GM06990 (cell line): ENCODE results near the gene YTHDF1.

Source experiments
- DNase-seq: peaks from one replicate; pipeline ENCODE4 v3.0.0-alpha.2; 2011; ENCODE audit not compliant: insufficient read length; ENCODE audit errors: extremely low read depth
- H3K27me3 ChIP-seq: replicated peaks from 2 replicates; pipeline ENCODE4 v1.6.0; 2011; ENCODE audit warnings: low read length; ENCODE audit not compliant: control insufficient read depth, insufficient read depth
- H3K36me3 ChIP-seq: 2 replicates; pipeline ENCODE4 v1.5.1; 2011; ENCODE audit warnings: low read length; ENCODE audit not compliant: control insufficient read depth, insufficient read depth
- H3K4me3 ChIP-seq: replicated peaks from 2 replicates; pipeline ENCODE4 v1.5.1; 2011; ENCODE audit warnings: low read depth, mild to moderate bottlenecking, control low read depth, low read length
- CTCF ChIP-seq: IDR thresholded peaks from 2 replicates; pipeline ENCODE4 v1.5.1; 2011; ENCODE audit warnings: low read length, control low read depth, mild to moderate bottlenecking, inconsistent platforms; ENCODE audit not compliant: insufficient read depth, poor library complexity, severe bottlenecking

YTHDF1 gene

GRCh38 chr20:63167918-63168520 lies 47.9 kb downstream of the YTHDF1 start:
- TF ChIP-seq CTCF, result no peak
- Histone ChIP-seq H3K4me3 (no peak overlapping the region), H3K36me3 (no peaks in the 10 kb centered on the region), H3K27me3 (no peaks in the 10 kb centered on the region; the same call in 1 of the 2 replicates)
- no peak for DNase-seq

GRCh38 chr20:63167026-63167917 lies 48.7 kb downstream of the YTHDF1 start:
- Histone ChIP-seq H3K36me3 (no peaks in the 10 kb centered on the region), H3K27me3 (no peaks in the 10 kb centered on the region; the same call in 1 of the 2 replicates), H3K4me3 (no peak overlapping the region)
- no peak for TF ChIP-seq CTCF
- no peak for DNase-seq

GRCh38 chr20:63166193-63167020 lies 49.5 kb downstream of the YTHDF1 start:
- no peaks in the 10 kb centered on the region; the same call in 1 of the 2 replicates for H3K27me3 ChIP-seq
- no peak overlapping the region for H3K4me3 ChIP-seq
- no peak for DNase-seq
- H3K36me3 ChIP-seq, result no peaks in the 10 kb centered on the region
- no peak for TF ChIP-seq CTCF

- no peaks in the 10 kb centered on the region for H3K36me3 ChIP-seq
Measured at GRCh38 chr20:63165356-63166192, 50.4 kb downstream of the YTHDF1 start.

More at GRCh38 chr20:63165356-63166192, 50.4 kb downstream of the YTHDF1 start:
- no peak for DNase-seq
- Histone ChIP-seq H3K4me3 (no peak overlapping the region), H3K27me3 (no peaks in the 10 kb centered on the region; the same call in 1 of the 2 replicates)
- TF ChIP-seq CTCF, result no peak
